PFSK-1 (cell line): ENCODE measurements around the gene TRIM50.

Experiments
- FOXP2 ChIP-seq: optimal IDR thresholded peaks from 2 replicates; pipeline ENCODE3; 2011; ENCODE audit warnings: borderline replicate concordance, control low read depth, inconsistent platforms; ENCODE audit not compliant: insufficient read depth; ENCODE audit errors: extremely low read length, extremely low read depth
- POLR2AphosphoS5 ChIP-seq: IDR thresholded peaks from 2 replicates; pipeline ENCODE4 v1.6.1; 2012; ENCODE audit warnings: low read depth, mild to moderate bottlenecking, control low read depth, low read length, moderate library complexity
- REST ChIP-seq, 2 experiments: IDR thresholded peaks; 2 replicates each; pipeline versions ENCODE4 v1.6.1 to v1.8.0; 2011 to 2012; ENCODE audit warnings: low read depth in 2 of 2, low read length in 2 of 2, control low read depth in 1 of 2, inconsistent platforms in 1 of 2, mild to moderate bottlenecking in 1 of 2, moderate library complexity in 1 of 2; ENCODE audit not compliant: insufficient read depth in 1 of 2
- SIN3A ChIP-seq: IDR thresholded peaks from 2 replicates; pipeline ENCODE4 v1.6.1; 2012; ENCODE audit warnings: mild to moderate bottlenecking, low read length, moderate library complexity, borderline replicate concordance; ENCODE audit not compliant: insufficient read depth
- TAF1 ChIP-seq: IDR thresholded peaks from 2 replicates; pipeline ENCODE4 v1.6.1; 2012; ENCODE audit warnings: low read length, control low read depth, borderline replicate concordance; ENCODE audit not compliant: insufficient read depth

Gene TRIM50

GRCh38 chr7:73303546-73303945 is 24.3 kb downstream of the TRIM50 start:
- TF ChIP-seq REST (IDR thresholded peaks at IDR 0.05; ENCODE audit: insufficient read depth in 1 of 2, low read depth in 2 of 2, low read length in 2 of 2) (no peak), SIN3A (no peak), TAF1 (no peak), FOXP2 (no peak), POLR2AphosphoS5 (no peak)
